Adrenal gland (tissue), 5 donors: Measurements from ENCODE around the gene TNNT3.

Experiments used
- CTCF ChIP-seq, 6 experiments: fragments of 450-650 bp in 4 of 6; fragments of 200-600 bp in 2 of 6; sonication (generic) in 1 of 6; IDR thresholded peaks; 1 replicate in 5 of 6; 2 replicates in 1 of 6; pipeline versions ENCODE4 v1.5.1 to v1.8.0; 2016 to 2021; ENCODE audit warnings: antibody characterized with exemption in 6 of 6, mild to moderate bottlenecking in 2 of 6, moderate library complexity in 1 of 6
- POLR2A ChIP-seq, 2 donors: fragments of 450-650 bp; IDR thresholded peaks; one replicate each; pipeline ENCODE4 v1.6.1; 2017; ENCODE audit warnings: antibody characterized with exemption in 2 of 2, mild to moderate bottlenecking in 2 of 2, moderate library complexity in 1 of 2
- donor health status: DM: no; HTN: no; CAD: no.

- TF ChIP-seq CTCF (IDR thresholded peaks at IDR 0.05) (no peak), POLR2A (IDR thresholded peaks at IDR 0.05) (no peak)
Observed at GRCh38 chr11:1875093-1875850, 44.2 kb upstream of the TNNT3 start.
